ENCODE data around the gene LPP.

- TF ChIP-seq CTCF (IDR thresholded peaks at IDR 0.05; ENCODE audit: low read length), result no peak
- no peak for TF ChIP-seq EZH2phosphoT487 (IDR thresholded peaks at IDR 0.05; ENCODE audit: low read length)
- TF ChIP-seq EZH2 (optimal IDR thresholded peaks at IDR 0.05; ENCODE audit: low read depth, low read length), result no peak
Observed at GRCh38 chr3:188516515-188516914, 362.6 kb downstream of the LPP start.

Data from MM.1S (cell line).